ENCODE measurements around the gene SLC39A11. TPM values are rescaled to one million over a fixed set of nuclear protein-coding genes. Genes with fewer than 3 reads are reported as not detected.
A peak's percentile ranks its signal among the peaks of the same experiment; 100 is the strongest.

Gene SLC39A11
- total and polyA plus RNA-seq, 4 donors, result 4.6 to 23.3 (median 11.4) TPM

GRCh38 chr17:72691586-72691985 lies 400.9 kb downstream of the SLC39A11 start:
- no peak overlapping the region for H3K27ac ChIP-seq (ENCODE audit: low read depth, low read length)
- 83% methylated on average over 1 of the region's 4 CpGs for WGBS (ENCODE audit: insufficient coverage)
- no peak for DNase-seq (ENCODE audit: low read depth in 4 of 6, low spot score in 6 of 6)
- no peaks in the 10 kb centered on the region for H3K9me3 ChIP-seq (ENCODE audit: control insufficient read depth, insufficient read depth, low read length)
- H3K27me3 ChIP-seq (ENCODE audit: control insufficient read depth, insufficient read depth, low read length), result no peaks in the 10 kb centered on the region
- H3K4me3 ChIP-seq (ENCODE audit: low read depth, low read length), result no peak overlapping the region
- H3K36me3 ChIP-seq (ENCODE audit: control insufficient read depth, insufficient read depth, low read length), result no peaks in the 10 kb centered on the region
- H3K4me1 ChIP-seq (ENCODE audit: control insufficient read depth, insufficient read depth, low read length), result peaks cover 20% of the 10 kb centered on the region

GRCh38 chr17:72691017-72691416 lies 401.5 kb downstream of the SLC39A11 start:
- H3K27me3 ChIP-seq (ENCODE audit: control insufficient read depth, insufficient read depth, low read length), result no peaks in the 10 kb centered on the region
- no peak overlapping the region for H3K4me3 ChIP-seq (ENCODE audit: low read depth, low read length)
- H3K36me3 ChIP-seq (ENCODE audit: control insufficient read depth, insufficient read depth, low read length), result no peaks in the 10 kb centered on the region
- DNase-seq (ENCODE audit: low read depth in 4 of 6, low spot score in 6 of 6), result no peak
- peaks cover 20% of the 10 kb centered on the region for H3K4me1 ChIP-seq (ENCODE audit: control insufficient read depth, insufficient read depth, low read length)
- 88% methylated on average over 1 of the region's 3 CpGs for WGBS (ENCODE audit: insufficient coverage)
- H3K9me3 ChIP-seq (ENCODE audit: control insufficient read depth, insufficient read depth, low read length), result no peaks in the 10 kb centered on the region
- H3K27ac ChIP-seq (ENCODE audit: low read depth, low read length), result no peak overlapping the region

- Histone ChIP-seq H3K4me3 (ENCODE audit: low read depth, low read length) (no peak overlapping the region), H3K9me3 (ENCODE audit: control insufficient read depth, insufficient read depth, low read length) (no peaks in the 10 kb centered on the region), H3K4me1 (ENCODE audit: control insufficient read depth, insufficient read depth, low read length) (peaks cover 20% of the 10 kb centered on the region), H3K36me3 (ENCODE audit: control insufficient read depth, insufficient read depth, low read length) (no peaks in the 10 kb centered on the region), H3K27me3 (ENCODE audit: control insufficient read depth, insufficient read depth, low read length) (no peaks in the 10 kb centered on the region), H3K27ac (ENCODE audit: low read depth, low read length) (peak overlapping the region; percentile 22)
- peak in 3 of 6 donors; percentile 37 to 89 (median 66) for DNase-seq (ENCODE audit: low read depth in 4 of 6, low spot score in 6 of 6)
- WGBS (ENCODE audit: insufficient coverage), result 17% methylated on average over 6 of the region's 7 CpGs
Measured at GRCh38 chr17:72687886-72688285, 404.6 kb downstream of the SLC39A11 start.

- H3K4me3 ChIP-seq (ENCODE audit: low read depth, low read length), result no peak overlapping the region
- 81% methylated on average over 8 of the region's 11 CpGs for WGBS (ENCODE audit: insufficient coverage)
- DNase-seq (ENCODE audit: low read depth in 4 of 6, low spot score in 6 of 6), result no peak
- H3K36me3 ChIP-seq (ENCODE audit: control insufficient read depth, insufficient read depth, low read length), result no peaks in the 10 kb centered on the region
- peaks cover 20% of the 10 kb centered on the region for H3K4me1 ChIP-seq (ENCODE audit: control insufficient read depth, insufficient read depth, low read length)
- no peaks in the 10 kb centered on the region for H3K27me3 ChIP-seq (ENCODE audit: control insufficient read depth, insufficient read depth, low read length)
- H3K27ac ChIP-seq (ENCODE audit: low read depth, low read length), result no peak overlapping the region
- no peaks in the 10 kb centered on the region for H3K9me3 ChIP-seq (ENCODE audit: control insufficient read depth, insufficient read depth, low read length)
Measured at GRCh38 chr17:72684405-72685020, 408.0 kb downstream of the SLC39A11 start.

GRCh38 chr17:72683506-72684404 lies 408.7 kb downstream of the SLC39A11 start:
- H3K27ac ChIP-seq (ENCODE audit: low read depth, low read length), result no peak overlapping the region
- 78% methylated on average over 5 of the region's 10 CpGs for WGBS (ENCODE audit: insufficient coverage)

GRCh38 chr17:72682605-72683004 lies 409.9 kb downstream of the SLC39A11 start:
- H3K27ac ChIP-seq (ENCODE audit: low read depth, low read length), result no peak overlapping the region
- DNase-seq (ENCODE audit: low read depth in 4 of 6, low spot score in 6 of 6), result no peak
- no peaks in the 10 kb centered on the region for H3K36me3 ChIP-seq (ENCODE audit: control insufficient read depth, insufficient read depth, low read length)
- WGBS (ENCODE audit: insufficient coverage), result no CpG with 5 or more reads among the region's 1 CpG
- no peaks in the 10 kb centered on the region for H3K9me3 ChIP-seq (ENCODE audit: control insufficient read depth, insufficient read depth, low read length)
- H3K4me3 ChIP-seq (ENCODE audit: low read depth, low read length), result no peak overlapping the region
- H3K4me1 ChIP-seq (ENCODE audit: control insufficient read depth, insufficient read depth, low read length), result peaks cover 6% of the 10 kb centered on the region
- no peaks in the 10 kb centered on the region for H3K27me3 ChIP-seq (ENCODE audit: control insufficient read depth, insufficient read depth, low read length)

More at GRCh38 chr17:72683506-72684404, 408.7 kb downstream of the SLC39A11 start:
- no peak for DNase-seq (ENCODE audit: low read depth in 4 of 6, low spot score in 6 of 6)
- Histone ChIP-seq H3K4me3 (ENCODE audit: low read depth, low read length) (no peak overlapping the region), H3K36me3 (ENCODE audit: control insufficient read depth, insufficient read depth, low read length) (no peaks in the 10 kb centered on the region), H3K27me3 (ENCODE audit: control insufficient read depth, insufficient read depth, low read length) (no peaks in the 10 kb centered on the region), H3K9me3 (ENCODE audit: control insufficient read depth, insufficient read depth, low read length) (no peaks in the 10 kb centered on the region), H3K4me1 (ENCODE audit: control insufficient read depth, insufficient read depth, low read length) (peaks cover 17% of the 10 kb centered on the region)

GRCh38 chr17:72681844-72682243 lies 410.6 kb downstream of the SLC39A11 start:
- no peak overlapping the region for H3K27ac ChIP-seq (ENCODE audit: low read depth, low read length)
- H3K36me3 ChIP-seq (ENCODE audit: control insufficient read depth, insufficient read depth, low read length), result no peaks in the 10 kb centered on the region
- no peaks in the 10 kb centered on the region for H3K9me3 ChIP-seq (ENCODE audit: control insufficient read depth, insufficient read depth, low read length)
- no peaks in the 10 kb centered on the region for H3K27me3 ChIP-seq (ENCODE audit: control insufficient read depth, insufficient read depth, low read length)
- no peak overlapping the region for H3K4me3 ChIP-seq (ENCODE audit: low read depth, low read length)
- no peak for DNase-seq (ENCODE audit: low read depth in 4 of 6, low spot score in 6 of 6)
- WGBS (ENCODE audit: insufficient coverage), result 92% methylated on average over 4 of the region's 12 CpGs
- peaks cover 3% of the 10 kb centered on the region for H3K4me1 ChIP-seq (ENCODE audit: control insufficient read depth, insufficient read depth, low read length)

GRCh38 chr17:72677714-72678390 lies 414.6 kb downstream of the SLC39A11 start:
- Histone ChIP-seq H3K4me1 (ENCODE audit: control insufficient read depth, insufficient read depth, low read length) (peaks cover 3% of the 10 kb centered on the region), H3K4me3 (ENCODE audit: low read depth, low read length) (no peak overlapping the region), H3K27me3 (ENCODE audit: control insufficient read depth, insufficient read depth, low read length) (no peaks in the 10 kb centered on the region), H3K27ac (ENCODE audit: low read depth, low read length) (no peak overlapping the region), H3K36me3 (ENCODE audit: control insufficient read depth, insufficient read depth, low read length) (no peaks in the 10 kb centered on the region), H3K9me3 (ENCODE audit: control insufficient read depth, insufficient read depth, low read length) (no peaks in the 10 kb centered on the region)
- DNase-seq (ENCODE audit: low read depth in 4 of 6, low spot score in 6 of 6), result no peak
- 65% methylated on average over 7 of the region's 12 CpGs for WGBS (ENCODE audit: insufficient coverage)

GRCh38 chr17:72677108-72677507 lies 415.4 kb downstream of the SLC39A11 start:
- 77% methylated on average over 1 of the region's 2 CpGs for WGBS (ENCODE audit: insufficient coverage)
- peak in 1 of 6 donors; percentile 46 for DNase-seq (ENCODE audit: low read depth in 4 of 6, low spot score in 6 of 6)
- H3K27ac ChIP-seq (ENCODE audit: low read depth, low read length), result no peak overlapping the region

More at GRCh38 chr17:72677108-72677507, 415.4 kb downstream of the SLC39A11 start:
- peaks cover 3% of the 10 kb centered on the region for H3K4me1 ChIP-seq (ENCODE audit: control insufficient read depth, insufficient read depth, low read length)
- H3K9me3 ChIP-seq (ENCODE audit: control insufficient read depth, insufficient read depth, low read length), result no peaks in the 10 kb centered on the region
- H3K4me3 ChIP-seq (ENCODE audit: low read depth, low read length), result no peak overlapping the region
- H3K36me3 ChIP-seq (ENCODE audit: control insufficient read depth, insufficient read depth, low read length), result no peaks in the 10 kb centered on the region
- no peaks in the 10 kb centered on the region for H3K27me3 ChIP-seq (ENCODE audit: control insufficient read depth, insufficient read depth, low read length)
